HPDE6-E6E7 (cell line): ENCODE results near the gene NKX3-2.

ENCODE experiments used
- DNase-seq: peaks from one replicate; pipeline ENCODE4 v3.0.0; 2011; ENCODE audit warnings: missing footprints; ENCODE audit errors: extremely low spot score

The NKX3-2 gene

DNA sequence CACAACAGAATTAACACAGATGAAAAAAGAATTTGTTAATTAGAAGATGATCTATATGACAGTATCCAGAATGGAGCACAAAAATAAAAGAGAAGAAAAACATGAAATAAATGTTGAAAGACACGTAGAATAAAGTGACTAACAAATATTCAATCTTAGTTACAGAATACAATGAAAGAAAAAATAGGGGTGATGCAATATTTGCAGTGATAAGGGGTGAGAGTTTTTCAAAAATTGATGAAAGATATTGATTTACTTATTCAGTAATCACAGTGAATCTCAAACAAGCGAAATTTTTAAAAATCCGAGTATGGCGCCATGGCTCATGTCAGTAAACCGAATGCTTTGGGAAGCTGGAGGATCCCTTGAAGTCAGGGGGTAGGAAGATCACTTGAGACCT, 39.9 kb downstream of the NKX3-2 start:
- DNase-seq = no peak

DNA sequence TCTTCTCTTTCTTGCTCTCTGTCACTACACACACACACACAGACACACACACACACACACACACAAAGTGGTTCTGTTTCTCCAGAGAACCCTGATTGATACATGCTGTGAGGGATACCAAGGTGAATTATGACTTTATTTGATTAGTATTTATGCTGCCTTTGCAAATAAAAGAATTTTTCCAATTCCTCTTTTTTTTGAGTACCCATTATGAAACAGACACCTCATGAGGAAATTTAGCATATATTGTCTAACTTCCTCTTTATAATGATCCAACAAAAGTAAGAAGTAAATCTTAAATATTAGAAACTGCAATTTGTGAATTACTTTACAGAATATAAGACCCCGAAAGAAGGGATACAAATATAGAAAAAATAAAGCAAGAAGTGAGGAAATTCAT, 45.8 kb downstream of the NKX3-2 start:
- no peak for DNase-seq

DNA sequence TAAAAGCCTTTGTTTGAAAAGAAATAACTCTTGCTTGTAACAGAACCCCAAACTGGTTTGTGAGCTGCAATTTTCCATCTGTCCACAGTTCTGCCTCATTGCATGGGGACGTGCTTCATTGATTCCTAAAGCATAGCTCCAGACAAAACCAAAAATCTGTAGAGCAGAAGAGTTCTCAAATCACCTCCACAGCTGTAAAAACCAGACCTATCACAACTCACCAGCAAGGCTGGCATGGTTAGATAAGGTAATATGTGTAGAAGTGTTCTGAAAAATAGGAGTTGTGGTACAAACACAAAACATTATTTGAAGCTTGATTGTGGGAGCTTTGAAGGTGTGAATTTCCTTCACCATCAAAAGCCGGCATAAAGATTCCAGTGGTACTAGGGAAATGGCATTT, 47.7 kb downstream of the NKX3-2 start:
- DNase-seq = no peak

GRCh38 chr4:13495753-13496152, 48.6 kb downstream of the NKX3-2 start:
- DNase-seq = no peak

GRCh38 chr4:13493793-13494192, 50.5 kb downstream of the NKX3-2 start:
- no peak for DNase-seq

DNA sequence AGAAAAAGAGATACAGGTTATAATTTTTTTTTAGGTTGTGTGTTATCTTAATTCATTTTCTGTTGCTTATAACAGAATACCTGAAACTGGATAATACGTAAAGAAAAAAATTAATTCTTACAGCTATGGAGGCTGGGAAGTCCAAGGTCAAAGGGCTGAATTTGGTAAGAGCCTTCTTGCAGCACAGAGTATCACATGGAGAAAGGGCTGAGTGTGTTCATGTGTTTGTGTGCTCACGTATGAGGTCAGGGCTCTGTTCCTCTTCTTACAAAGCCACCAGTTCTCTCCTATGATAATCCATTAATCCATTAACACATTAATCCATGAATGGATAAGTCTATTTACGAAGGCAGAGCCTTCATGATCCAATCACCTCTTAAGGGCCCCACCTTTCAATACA, 51.6 kb downstream of the NKX3-2 start:
- no peak for DNase-seq
